Panc1 (cell line): Measurements from ENCODE around the gene TMEM106A. TPM values are rescaled to one million over a fixed set of nuclear protein-coding genes. Genes with fewer than 3 reads are reported as not detected.

Experiments used
- ATAC-seq: fragments of 200-7000 bp; cut with Tn5 transposase; 2 replicates; pipeline ENCODE4 v1.9.1; 2020; ENCODE audit warnings: mild to moderate bottlenecking, moderate library complexity
- BruUV-seq: library from RNA; stranded (reverse); fragments of 400-500 nt; replicated peaks from 2 replicates; lab custom pipeline; 2021; lab: Mats Ljungman, UMichigan
- CTCF ChIA-PET: fragments of 300-600 bp; sonication (Branson Sonifier 250); formaldehyde crosslinking; loops from one replicate; lab custom pipeline; 2022; ENCODE audit warnings: antibody characterized with exemption; lab: Charles Lee
- POLR2A ChIA-PET: fragments of 300-600 bp; sonication (Branson Sonifier 250); formaldehyde crosslinking; loops from one replicate; lab custom pipeline; 2022; ENCODE audit warnings: antibody characterized with exemption; lab: Charles Lee
- DNase-seq: peaks from one replicate; pipeline ENCODE4 v3.0.0-alpha.2; 2010; ENCODE audit warnings: low read depth, low spot score
- H3K27ac ChIP-seq: 2 replicates; pipeline ENCODE4 v1.5.1; 2011; ENCODE audit warnings: mild to moderate bottlenecking, low read length, inconsistent platforms
- H3K27me3 ChIP-seq: fragments of 200-500 bp; sonication (Bioruptor generic); 2 replicates; pipeline ENCODE4 v1.6.0; 2014; ENCODE audit warnings: low read length, inconsistent platforms; ENCODE audit not compliant: control insufficient read depth, insufficient read depth
- H3K36me3 ChIP-seq: fragments of 200-500 bp; sonication (Bioruptor generic); 2 replicates; pipeline ENCODE4 v1.5.1; 2014; ENCODE audit warnings: inconsistent platforms, mild to moderate bottlenecking, low read length, moderate library complexity; ENCODE audit not compliant: control insufficient read depth, insufficient read depth
- H3K4me1 ChIP-seq: 2 replicates; pipeline ENCODE4 v1.5.1; 2011; ENCODE audit warnings: inconsistent platforms, mild to moderate bottlenecking, low read length, moderate library complexity; ENCODE audit not compliant: control insufficient read depth, insufficient read depth
- H3K4me3 ChIP-seq, 2 experiments: 2 replicates each; pipeline ENCODE4 v1.5.1; 2011 to 2012; ENCODE audit warnings: low read depth in 2 of 2, low read length in 2 of 2, mild to moderate bottlenecking in 2 of 2, inconsistent platforms in 1 of 2, moderate library complexity in 1 of 2
- H3K9me3 ChIP-seq: fragments of 200-500 bp; sonication (Bioruptor generic); 2 replicates; pipeline ENCODE4 v1.5.1; 2014; ENCODE audit warnings: low read depth, mild to moderate bottlenecking, inconsistent platforms, low read length, moderate library complexity; ENCODE audit not compliant: control insufficient read depth, insufficient read depth
- CTCF ChIP-seq: fragments of 450-650 bp; IDR thresholded peaks from 2 replicates; pipeline ENCODE4 v1.5.1; 2017; ENCODE audit warnings: mild to moderate bottlenecking
- POLR2AphosphoS5 ChIP-seq: IDR thresholded peaks from 2 replicates; pipeline ENCODE4 v1.6.1; 2012; ENCODE audit warnings: mild to moderate bottlenecking, low read depth, low read length, moderate library complexity
- REST ChIP-seq, 2 experiments: IDR thresholded peaks; 2 replicates each; pipeline ENCODE4 v1.6.1; 2011 to 2012; ENCODE audit warnings: low read depth in 2 of 2, control low read depth in 1 of 2, low read length in 1 of 2, mild to moderate bottlenecking in 1 of 2, moderate library complexity in 1 of 2; ENCODE audit not compliant: insufficient read depth in 1 of 2
- SIN3A ChIP-seq: IDR thresholded peaks from 2 replicates; pipeline ENCODE4 v1.6.1; 2012; ENCODE audit warnings: low read depth, mild to moderate bottlenecking, low read length, moderate library complexity, borderline replicate concordance; ENCODE audit not compliant: insufficient read depth
- TCF7L2 ChIP-seq: IDR thresholded peaks from 2 replicates; pipeline ENCODE4 v1.6.1; 2011; ENCODE audit warnings: mild to moderate bottlenecking, low read depth, low read length, inconsistent platforms
- in situ Hi-C: cut with HindIII; loops from 2 replicates; pipeline ENCODE4 v1.10.0; 2016; ENCODE audit warnings: low sequenced_read_pairs, low pct_unique_long_range_greater_than_20kb
- intact Hi-C: fragments of 100-400 bp; cut with micrococcal nuclease; formaldehyde crosslinking; loops from one replicate; pipeline ENCODE4 v1.10.0; 2022; ENCODE audit not compliant: unreplicated experiment
- total RNA-seq: library from RNA; stranded (reverse); gene quantifications from one replicate; pipeline ENCODE4 v1.2.1, GENCODE V29; 2021; ENCODE audit not compliant: unreplicated experiment

Gene TMEM106A
- total RNA-seq, 1 experiment from 2014 or later: 3.5 TPM

- Histone ChIP-seq H3K4me3 (peak overlapping the region; percentile 52 to 74), H3K27ac (peak overlapping the region; percentile 81), H3K27me3 (no peaks in the 10 kb centered on the region), H3K9me3 (no peaks in the 10 kb centered on the region), H3K36me3 (no peaks in the 10 kb centered on the region; the same call in 1 of the 2 replicates), H3K4me1 (peaks cover 11% of the 10 kb centered on the region)
- ChIA-PET POLR2A (interaction anchor here (1.0 kb wide), 1 partner anchor 103 kb away, joined by 5 read pairs; no protein-coding TSS in a partner anchor), CTCF (interaction anchor here (0.8 kb wide), 1 partner anchor 97 kb away, joined by 4 read pairs; no protein-coding TSS in a partner anchor)
- in situ Hi-C loops (no loop called here), intact Hi-C loops (no loop called here)
- TF ChIP-seq POLR2AphosphoS5: no peak
- TF ChIP-seq REST (IDR thresholded peaks at IDR 0.05; ENCODE audit: insufficient read depth in 1 of 2, low read depth in 2 of 2, low read length in 1 of 2): no peak
- no peak for TF ChIP-seq CTCF
- TF ChIP-seq SIN3A: no peak
- no peak for TF ChIP-seq TCF7L2
- DNase-seq (no peak), ATAC-seq (no peak)
- BruUV-seq: no TSS peak
These were observed 1.2 kb downstream of the TMEM106A start for GRCh38 chr17:43212641-43213490.

- no peaks in the 10 kb centered on the region; the same call in 1 of the 2 replicates for H3K36me3 ChIP-seq
- in situ Hi-C loops (no loop called here), intact Hi-C loops (no loop called here)
- POLR2A ChIA-PET: interaction anchor here (0.6 to 1.0 kb wide), 2 partner anchors 102 to 106 kb away, joined by 3 to 5 read pairs; no protein-coding TSS in a partner anchor
- CTCF ChIA-PET: interaction anchor here (0.6 kb wide), 1 partner anchor 222 kb away, joined by 3 read pairs; no protein-coding TSS in a partner anchor
- BruUV-seq: no TSS peak
- H3K27me3 ChIP-seq: no peaks in the 10 kb centered on the region
- peaks cover 11% of the 10 kb centered on the region for H3K4me1 ChIP-seq
- no peak for TF ChIP-seq TCF7L2
- ATAC-seq (no peak), DNase-seq (no peak)
- no peaks in the 10 kb centered on the region for H3K9me3 ChIP-seq
- no peak overlapping the region for H3K27ac ChIP-seq
- H3K4me3 ChIP-seq: no peak overlapping the region
These were observed 1.9 kb downstream of the TMEM106A start for GRCh38 chr17:43213545-43213944.

- Histone ChIP-seq H3K27me3 (no peaks in the 10 kb centered on the region), H3K27ac (no peak overlapping the region), H3K4me3 (no peak overlapping the region), H3K4me1 (peaks cover 11% of the 10 kb centered on the region), H3K36me3 (no peaks in the 10 kb centered on the region; the same call in 1 of the 2 replicates), H3K9me3 (no peaks in the 10 kb centered on the region)
- no TSS peak for BruUV-seq
- TF ChIP-seq REST (IDR thresholded peaks at IDR 0.05; ENCODE audit: insufficient read depth in 1 of 2, low read depth in 2 of 2, low read length in 1 of 2) (no peak), TCF7L2 (no peak), CTCF (no peak), POLR2AphosphoS5 (no peak), SIN3A (no peak)
- intact Hi-C loops (no loop called here), in situ Hi-C loops (no loop called here)
- DNase-seq (no peak), ATAC-seq (no peak)
- POLR2A ChIA-PET: no interaction called here
- CTCF ChIA-PET: no interaction called here
These were observed 3.7 kb downstream of the TMEM106A start for GRCh38 chr17:43215341-43215740.
